WTC11 (cell line): ENCODE data around the gene EIF1B. TPM values are rescaled to one million over a fixed set of nuclear protein-coding genes. Genes with fewer than 3 reads are reported as not detected.
A peak's percentile ranks its signal among the peaks of the same experiment; 100 is the strongest.

Experiments
- ATAC-seq: fragments of 200-7000 bp; cut with Tn5 transposase; 2 replicates; pipeline ENCODE4 v1.10.0; 2021; ENCODE audit warnings: mild to moderate bottlenecking, moderate library complexity
- CTCF ChIA-PET: fragments of 300-600 bp; sonication (Branson Sonifier 250); formaldehyde crosslinking; loops from one replicate; lab custom pipeline; 2021; ENCODE audit warnings: antibody characterized with exemption; lab: Charles Lee
- POLR2A ChIA-PET: fragments of 350-600 bp; sonication (Branson Sonifier 250); formaldehyde crosslinking; loops from one replicate; lab custom pipeline; 2021; ENCODE audit warnings: antibody characterized with exemption; lab: Charles Lee
- DNase-seq: peaks from one replicate; pipeline ENCODE4 v3.0.0; 2021; ENCODE audit warnings: low spot score
- H3K27ac Mint-ChIP-seq: 2 replicates; pipeline ENCODE4 v1.8.0; 2021; ENCODE audit warnings: mixed read lengths
- H3K27me3 Mint-ChIP-seq: 2 replicates; pipeline ENCODE4 v1.8.0; 2021; ENCODE audit warnings: low read depth, mild to moderate bottlenecking, moderate library complexity, mixed read lengths
- H3K36me3 Mint-ChIP-seq: 2 replicates; pipeline ENCODE4 v1.8.0; 2021; ENCODE audit warnings: mixed read lengths
- H3K4me1 Mint-ChIP-seq: 2 replicates; pipeline ENCODE4 v1.8.0; 2022; ENCODE audit warnings: mixed read lengths
- H3K4me3 Mint-ChIP-seq: 2 replicates; pipeline ENCODE4 v1.8.0; 2021; ENCODE audit warnings: mild to moderate bottlenecking, moderate library complexity, mixed read lengths
- H3K9me3 Mint-ChIP-seq: 2 replicates; pipeline ENCODE4 v1.8.0; 2021; ENCODE audit warnings: mixed read lengths
- CREM ChIP-seq: sonication (generic); formaldehyde crosslinking; IDR thresholded peaks from 2 replicates; pipeline ENCODE4 v1.8.1; 2022; ENCODE audit warnings: mild to moderate bottlenecking, missing genetic modification reagents, moderate library complexity
- FOXK1 ChIP-seq: sonication (generic); formaldehyde crosslinking; IDR thresholded peaks from 2 replicates; pipeline ENCODE4 v1.8.0; 2022; ENCODE audit warnings: mild to moderate bottlenecking, moderate library complexity, missing genetic modification reagents
- FOXP1 ChIP-seq: sonication (generic); formaldehyde crosslinking; IDR thresholded peaks from 2 replicates; pipeline ENCODE4 v1.8.0; 2022; ENCODE audit warnings: missing genetic modification reagents, mild to moderate bottlenecking, moderate library complexity, borderline replicate concordance
- GABPB1 ChIP-seq: sonication (generic); formaldehyde crosslinking; IDR thresholded peaks from 2 replicates; pipeline ENCODE4 v1.8.1; 2023; ENCODE audit warnings: mild to moderate bottlenecking, missing genetic modification reagents
- IRF2 ChIP-seq: sonication (generic); formaldehyde crosslinking; IDR thresholded peaks from 2 replicates; pipeline ENCODE4 v1.8.0; 2022; ENCODE audit warnings: low read depth, missing genetic modification reagents, borderline replicate concordance
- MXD4 ChIP-seq: fragments of 250-450 bp; sonication (Bioruptor Pico); IDR thresholded peaks from 2 replicates; pipeline ENCODE4 v1.8.0; 2021; ENCODE audit warnings: mild to moderate bottlenecking, moderate library complexity, borderline replicate concordance
- NFE2L1 ChIP-seq: sonication (generic); formaldehyde crosslinking; IDR thresholded peaks from 2 replicates; pipeline ENCODE4 v1.8.1; 2023; ENCODE audit warnings: missing genetic modification reagents
- OVOL2 ChIP-seq: fragments of 250-450 bp; sonication (Bioruptor Pico); IDR thresholded peaks from 2 replicates; pipeline ENCODE4 v1.9.0; 2021; ENCODE audit warnings: mild to moderate bottlenecking, borderline replicate concordance
- SMAD3 ChIP-seq: sonication (generic); formaldehyde crosslinking; IDR thresholded peaks from 2 replicates; pipeline ENCODE4 v1.8.0; 2022; ENCODE audit warnings: missing genetic modification reagents, mild to moderate bottlenecking, borderline replicate concordance
- SOX15 ChIP-seq: fragments of 250-450 bp; sonication (Bioruptor Pico); IDR thresholded peaks from 2 replicates; pipeline ENCODE4 v1.9.0; 2021; ENCODE audit warnings: mild to moderate bottlenecking
- TEAD1 ChIP-seq: sonication (generic); formaldehyde crosslinking; IDR thresholded peaks from 2 replicates; pipeline ENCODE4 v1.8.0; 2022; ENCODE audit warnings: mild to moderate bottlenecking, missing genetic modification reagents
- ZBTB21 ChIP-seq: sonication (generic); formaldehyde crosslinking; IDR thresholded peaks from 2 replicates; pipeline ENCODE4 v1.8.1; 2023; ENCODE audit warnings: mild to moderate bottlenecking, missing genetic modification reagents, borderline replicate concordance
- ZNF138 ChIP-seq: sonication (generic); formaldehyde crosslinking; conservative IDR thresholded peaks from 2 replicates; pipeline ENCODE4 v1.8.1; 2022; ENCODE audit warnings: mild to moderate bottlenecking, moderate library complexity, missing genetic modification reagents
- ZNF263 ChIP-seq: sonication (generic); formaldehyde crosslinking; IDR thresholded peaks from 2 replicates; pipeline ENCODE4 v1.8.1; 2022; ENCODE audit warnings: low read depth, mild to moderate bottlenecking, moderate library complexity, missing genetic modification reagents
- ZNF281 ChIP-seq: sonication (generic); formaldehyde crosslinking; IDR thresholded peaks from 2 replicates; pipeline ENCODE4 v1.8.0; 2023; ENCODE audit warnings: mild to moderate bottlenecking, missing genetic modification reagents
- ZNF416 ChIP-seq: fragments of 250-450 bp; sonication (Bioruptor Pico); IDR thresholded peaks from 2 replicates; pipeline ENCODE4 v1.9.0; 2021; ENCODE audit warnings: mild to moderate bottlenecking, inconsistent platforms
- ZNF512 ChIP-seq: sonication (generic); formaldehyde crosslinking; IDR thresholded peaks from 2 replicates; pipeline ENCODE4 v1.8.1; 2022; ENCODE audit warnings: missing genetic modification reagents, borderline replicate concordance
- total RNA-seq: library from RNA; stranded (reverse); gene quantifications from 3 replicates; pipeline ENCODE4 v1.2.3, GENCODE V29; 2021
- TF ChIP-seq, protein P1 (sequence below): fragments of 250-450 bp; sonication (Bioruptor Pico); IDR thresholded peaks from 2 replicates; pipeline ENCODE4 v1.9.0; 2021; ENCODE audit warnings: moderate library complexity, mild to moderate bottlenecking, inconsistent platforms, borderline replicate concordance
- TF ChIP-seq, protein P2 (sequence below): sonication (generic); formaldehyde crosslinking; IDR thresholded peaks from 2 replicates; pipeline ENCODE4 v1.8.0; 2022; ENCODE audit warnings: missing genetic modification reagents
- TF ChIP-seq, protein P3 (sequence below): fragments of 250-450 bp; sonication (Bioruptor Pico); conservative IDR thresholded peaks from 2 replicates; pipeline ENCODE4 v1.9.0; 2021; ENCODE audit warnings: mild to moderate bottlenecking

The EIF1B gene
- total RNA-seq, 1 experiment from 2014 or later, result 82.0 TPM

DNA sequence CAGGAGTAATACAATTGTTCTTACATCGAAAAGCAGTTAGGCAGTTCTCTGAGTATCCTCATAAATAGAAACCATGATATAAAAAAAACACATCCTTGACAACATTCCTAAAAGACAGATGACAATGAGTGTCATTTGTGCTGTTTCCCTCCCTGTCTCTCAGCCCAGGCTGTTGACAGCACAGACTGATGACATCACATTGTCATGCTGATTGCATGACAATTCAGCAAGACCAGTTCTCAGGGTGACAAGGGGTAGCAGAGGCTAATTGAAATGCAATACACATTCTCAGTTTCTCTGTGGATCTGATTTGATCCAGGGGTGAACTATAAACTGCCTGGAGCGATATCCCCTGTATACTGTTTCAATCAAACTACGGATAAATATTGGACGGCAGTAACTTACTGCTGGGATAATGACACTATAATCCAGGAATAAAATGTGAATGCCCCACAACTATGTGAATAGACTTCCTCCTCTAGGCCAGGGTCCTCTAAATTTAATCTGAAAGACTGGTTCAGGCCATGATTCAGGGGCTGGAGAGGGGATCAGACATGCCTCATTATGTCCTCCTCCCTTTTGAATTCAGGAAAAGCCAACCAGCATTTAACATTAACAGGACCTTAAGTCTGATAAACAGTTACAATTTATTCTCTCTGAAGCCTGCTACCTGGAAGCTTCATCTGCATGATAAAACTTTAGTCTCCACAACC, 16.7 kb upstream of the EIF1B start:
- TF ChIP-seq, protein P1, sequence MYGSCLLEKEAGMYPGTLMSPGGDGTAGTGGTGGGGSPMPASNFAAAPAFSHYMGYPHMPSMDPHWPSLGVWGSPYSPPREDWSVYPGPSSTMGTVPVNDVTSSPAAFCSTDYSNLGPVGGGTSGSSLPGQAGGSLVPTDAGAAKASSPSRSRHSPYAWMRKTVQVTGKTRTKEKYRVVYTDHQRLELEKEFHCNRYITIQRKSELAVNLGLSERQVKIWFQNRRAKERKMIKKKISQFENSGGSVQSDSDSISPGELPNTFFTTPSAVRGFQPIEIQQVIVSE (CRISPR knock-in tag), result no peak
- TF ChIP-seq CREM (0 out of 2 replicates have a peak, but pooled peaks have one; percentile 23), SOX15 (CRISPR knock-in tag) (no peak), ZNF416 (CRISPR knock-in tag) (no peak), FOXK1 (peak; percentile 74; the same call in 1 of the 2 replicates), SMAD3 (no peak), TEAD1 (CRISPR knock-in tag) (0 out of 2 replicates have a peak, but pooled peaks have one; percentile 17), ZNF263 (CRISPR knock-in tag) (no peak)
- peak; percentile 75 for ATAC-seq
- H3K27ac Mint-ChIP-seq, result peak overlapping the region; percentile 55

DNA sequence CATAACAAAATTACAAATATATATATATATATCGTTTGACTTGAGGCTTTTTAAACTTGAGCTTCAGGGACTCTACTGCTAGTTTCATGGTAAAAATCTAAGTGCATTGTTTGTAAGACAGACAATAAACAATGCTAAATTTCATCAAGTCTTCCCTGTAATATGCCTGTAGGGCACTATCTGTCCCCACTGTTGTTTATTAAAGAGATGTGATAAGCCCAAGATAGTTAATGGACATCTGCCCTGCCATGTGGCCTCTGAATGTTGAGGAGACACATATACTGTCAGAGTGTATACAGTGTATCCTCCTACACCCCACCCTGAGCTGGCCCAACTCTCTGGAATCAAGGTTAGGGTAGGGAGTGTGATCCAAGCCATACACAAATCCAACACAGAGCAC, 15.1 kb upstream of the EIF1B start:
- H3K27ac Mint-ChIP-seq, result no peak overlapping the region
- no peaks in the 10 kb centered on the region for H3K27me3 Mint-ChIP-seq
- H3K4me1 Mint-ChIP-seq, result peaks cover 39% of the 10 kb centered on the region
- ATAC-seq (no peak), DNase-seq (no peak)
- CTCF ChIA-PET, result interaction anchor here (1.2 to 2.0 kb wide), 2 partner anchors 15 to 113 kb away, joined by 3 to 8 read pairs; partner anchors contain the start of gene EIF1B
- TF ChIP-seq CREM (no peak), MXD4 (no peak), ZNF512 (CRISPR knock-in tag) (no peak), IRF2 (CRISPR knock-in tag) (no peak), NFE2L1 (CRISPR knock-in tag) (no peak), SOX15 (CRISPR knock-in tag) (no peak), FOXP1 (no peak), ZNF416 (CRISPR knock-in tag) (no peak), GABPB1 (CRISPR knock-in tag) (no peak), ZBTB21 (no peak)
- H3K36me3 Mint-ChIP-seq, result no peaks in the 10 kb centered on the region
- no peak overlapping the region for H3K4me3 Mint-ChIP-seq
- H3K9me3 Mint-ChIP-seq, result no peaks in the 10 kb centered on the region
- POLR2A ChIA-PET, result interaction anchor here (0.5 kb wide), 1 partner anchor 47 kb away, joined by 5 read pairs; no protein-coding TSS in a partner anchor

More for the DNA sequence above, 16.7 kb upstream of the EIF1B start:
- Mint-ChIP-seq H3K4me1 (peaks cover 40% of the 10 kb centered on the region), H3K4me3 (no peak overlapping the region), H3K9me3 (no peaks in the 10 kb centered on the region), H3K27me3 (no peaks in the 10 kb centered on the region), H3K36me3 (no peaks in the 10 kb centered on the region)
- CTCF ChIA-PET, result interaction anchor here (2.0 to 2.3 kb wide), 3 partner anchors 16 to 101 kb away, joined by 8 to 12 read pairs (median 10); partner anchors contain the start of gene EIF1B
- DNase-seq, result peak; percentile 20
- POLR2A ChIA-PET, result no interaction called here

DNA sequence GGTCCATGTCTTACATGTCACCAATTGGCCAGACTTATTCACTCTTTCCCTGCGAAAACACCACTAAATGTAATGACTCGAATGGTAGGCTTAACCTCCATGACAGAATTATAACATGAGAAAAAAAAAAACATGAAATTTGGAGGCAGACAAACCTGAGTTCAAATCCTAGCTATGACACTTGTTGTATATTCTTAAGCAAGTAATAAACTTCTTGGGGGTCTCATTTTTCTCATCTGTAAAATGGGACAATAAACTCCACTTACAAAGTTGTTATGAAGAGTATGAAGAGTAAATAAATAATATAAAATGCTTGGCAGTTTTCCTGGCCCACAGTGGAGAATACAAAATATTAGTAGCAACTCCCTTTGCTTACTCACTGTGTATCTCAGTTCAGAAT, 11.4 kb upstream of the EIF1B start:
- ATAC-seq (no peak), DNase-seq (no peak)
- no peaks in the 10 kb centered on the region for H3K27me3 Mint-ChIP-seq
- H3K9me3 Mint-ChIP-seq, result peaks cover 9% of the 10 kb centered on the region; the same call in 1 of the 2 replicates
- H3K4me1 Mint-ChIP-seq, result peaks cover 7% of the 10 kb centered on the region
- no peak overlapping the region for H3K4me3 Mint-ChIP-seq
- H3K36me3 Mint-ChIP-seq, result no peaks in the 10 kb centered on the region
- no peak overlapping the region for H3K27ac Mint-ChIP-seq
- CTCF ChIA-PET, result no interaction called here
- POLR2A ChIA-PET, result no interaction called here
- TF ChIP-seq, protein P2, sequence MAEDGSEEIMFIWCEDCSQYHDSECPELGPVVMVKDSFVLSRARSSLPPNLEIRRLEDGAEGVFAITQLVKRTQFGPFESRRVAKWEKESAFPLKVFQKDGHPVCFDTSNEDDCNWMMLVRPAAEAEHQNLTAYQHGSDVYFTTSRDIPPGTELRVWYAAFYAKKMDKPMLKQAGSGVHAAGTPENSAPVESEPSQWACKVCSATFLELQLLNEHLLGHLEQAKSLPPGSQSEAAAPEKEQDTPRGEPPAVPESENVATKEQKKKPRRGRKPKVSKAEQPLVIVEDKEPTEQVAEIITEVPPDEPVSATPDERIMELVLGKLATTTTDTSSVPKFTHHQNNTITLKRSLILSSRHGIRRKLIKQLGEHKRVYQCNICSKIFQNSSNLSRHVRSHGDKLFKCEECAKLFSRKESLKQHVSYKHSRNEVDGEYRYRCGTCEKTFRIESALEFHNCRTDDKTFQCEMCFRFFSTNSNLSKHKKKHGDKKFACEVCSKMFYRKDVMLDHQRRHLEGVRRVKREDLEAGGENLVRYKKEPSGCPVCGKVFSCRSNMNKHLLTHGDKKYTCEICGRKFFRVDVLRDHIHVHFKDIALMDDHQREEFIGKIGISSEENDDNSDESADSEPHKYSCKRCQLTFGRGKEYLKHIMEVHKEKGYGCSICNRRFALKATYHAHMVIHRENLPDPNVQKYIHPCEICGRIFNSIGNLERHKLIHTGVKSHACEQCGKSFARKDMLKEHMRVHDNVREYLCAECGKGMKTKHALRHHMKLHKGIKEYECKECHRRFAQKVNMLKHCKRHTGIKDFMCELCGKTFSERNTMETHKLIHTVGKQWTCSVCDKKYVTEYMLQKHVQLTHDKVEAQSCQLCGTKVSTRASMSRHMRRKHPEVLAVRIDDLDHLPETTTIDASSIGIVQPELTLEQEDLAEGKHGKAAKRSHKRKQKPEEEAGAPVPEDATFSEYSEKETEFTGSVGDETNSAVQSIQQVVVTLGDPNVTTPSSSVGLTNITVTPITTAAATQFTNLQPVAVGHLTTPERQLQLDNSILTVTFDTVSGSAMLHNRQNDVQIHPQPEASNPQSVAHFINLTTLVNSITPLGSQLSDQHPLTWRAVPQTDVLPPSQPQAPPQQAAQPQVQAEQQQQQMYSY (CRISPR knock-in tag), result no peak
- TF ChIP-seq OVOL2 (CRISPR knock-in tag) (no peak), ZNF281 (no peak), ZNF138 (CRISPR knock-in tag) (no peak)
- TF ChIP-seq, protein P3, sequence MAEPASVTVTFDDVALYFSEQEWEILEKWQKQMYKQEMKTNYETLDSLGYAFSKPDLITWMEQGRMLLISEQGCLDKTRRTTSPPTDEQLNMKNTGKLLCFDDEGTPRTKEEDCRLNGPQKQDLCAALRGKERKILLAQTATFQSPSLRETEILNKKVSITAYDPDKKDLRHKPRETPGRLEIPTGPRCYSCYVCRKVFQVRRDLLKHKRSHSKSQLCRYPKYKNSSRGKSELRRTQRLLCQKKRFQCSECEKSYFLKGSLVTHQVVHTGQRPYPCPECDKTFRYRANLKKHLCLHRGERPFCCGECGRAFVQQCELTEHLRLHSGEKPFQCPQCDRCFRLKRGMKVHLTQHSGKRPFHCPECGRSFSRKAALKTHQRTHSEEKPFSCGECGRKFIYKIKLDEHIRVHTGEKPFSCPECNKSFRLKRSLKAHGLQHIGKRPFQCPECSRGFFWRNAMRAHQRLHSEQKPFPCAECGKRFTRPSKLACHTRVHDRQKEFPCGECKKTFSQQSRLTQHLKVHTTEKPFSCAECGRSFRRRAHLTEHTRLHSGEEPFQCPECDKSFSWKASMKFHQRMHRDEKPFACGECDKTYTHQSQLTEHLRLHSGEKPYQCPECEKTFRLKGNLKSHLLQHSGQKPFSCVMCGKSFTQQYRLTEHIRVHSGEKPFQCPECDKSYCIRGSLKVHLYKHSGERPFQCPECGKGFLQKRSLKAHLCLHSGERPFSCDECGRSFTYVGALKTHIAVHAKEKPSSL (CRISPR knock-in tag), result no peak
